ENCODE measurements around the gene MICAL3.

DNA sequence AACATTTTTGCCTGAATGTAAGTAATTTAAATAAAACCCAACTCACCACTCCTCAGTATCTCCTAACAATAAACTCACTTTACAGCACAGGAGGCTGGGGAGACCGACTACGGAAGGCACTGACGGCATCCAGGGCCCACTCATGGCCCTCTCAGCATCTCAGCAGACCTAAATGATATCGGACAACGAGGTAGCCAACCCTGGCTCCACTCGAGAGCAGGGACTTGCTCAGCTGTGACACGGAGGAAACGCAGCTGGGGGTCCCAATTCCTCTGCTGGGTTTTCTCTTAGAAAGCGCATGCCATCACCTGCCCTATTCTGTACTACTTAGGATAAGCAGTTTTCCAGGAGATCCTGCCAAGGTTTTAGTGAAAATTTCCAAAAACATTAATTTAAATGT lies 141.0 kb downstream of the MICAL3 start:
- TF ChIP-seq, protein P1, sequence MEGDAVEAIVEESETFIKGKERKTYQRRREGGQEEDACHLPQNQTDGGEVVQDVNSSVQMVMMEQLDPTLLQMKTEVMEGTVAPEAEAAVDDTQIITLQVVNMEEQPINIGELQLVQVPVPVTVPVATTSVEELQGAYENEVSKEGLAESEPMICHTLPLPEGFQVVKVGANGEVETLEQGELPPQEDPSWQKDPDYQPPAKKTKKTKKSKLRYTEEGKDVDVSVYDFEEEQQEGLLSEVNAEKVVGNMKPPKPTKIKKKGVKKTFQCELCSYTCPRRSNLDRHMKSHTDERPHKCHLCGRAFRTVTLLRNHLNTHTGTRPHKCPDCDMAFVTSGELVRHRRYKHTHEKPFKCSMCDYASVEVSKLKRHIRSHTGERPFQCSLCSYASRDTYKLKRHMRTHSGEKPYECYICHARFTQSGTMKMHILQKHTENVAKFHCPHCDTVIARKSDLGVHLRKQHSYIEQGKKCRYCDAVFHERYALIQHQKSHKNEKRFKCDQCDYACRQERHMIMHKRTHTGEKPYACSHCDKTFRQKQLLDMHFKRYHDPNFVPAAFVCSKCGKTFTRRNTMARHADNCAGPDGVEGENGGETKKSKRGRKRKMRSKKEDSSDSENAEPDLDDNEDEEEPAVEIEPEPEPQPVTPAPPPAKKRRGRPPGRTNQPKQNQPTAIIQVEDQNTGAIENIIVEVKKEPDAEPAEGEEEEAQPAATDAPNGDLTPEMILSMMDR (IDR thresholded peaks at IDR 0.05): no peak
- TF ChIP-seq POLR2A (IDR thresholded peaks at IDR 0.05): no peak
